H9 (cell line): ENCODE results near the gene CLIC3. TPM values are rescaled to one million over a fixed set of nuclear protein-coding genes. Genes with fewer than 3 reads are reported as not detected.

Experiments used
- DNase-seq: peaks from one replicate; pipeline ENCODE4 v3.0.0-alpha.2; 2017
- H2AFZ ChIP-seq: one replicate; pipeline ENCODE4 v1.6.1; 2013; ENCODE audit warnings: mild to moderate bottlenecking, low read length, control low read depth, moderate library complexity
- H2AK5ac ChIP-seq: 2 replicates; pipeline ENCODE4 v1.6.1; 2013; ENCODE audit warnings: low read length, control low read depth, mixed read lengths; ENCODE audit not compliant: insufficient read length
- H2BK120ac ChIP-seq: one replicate; pipeline ENCODE4 v1.6.1; 2013; ENCODE audit warnings: low read depth, mild to moderate bottlenecking, low read length, control low read depth, inconsistent platforms; ENCODE audit not compliant: poor library complexity, severe bottlenecking
- H2BK12ac ChIP-seq: 2 replicates; pipeline ENCODE4 v1.6.1; 2013; ENCODE audit warnings: low read length, control low read depth, mixed read lengths, low read depth; ENCODE audit not compliant: insufficient read length
- H2BK15ac ChIP-seq: 2 replicates; pipeline ENCODE4 v1.6.1; 2013; ENCODE audit warnings: low read depth, low read length, control low read depth
- H2BK20ac ChIP-seq: one replicate; pipeline ENCODE4 v1.6.1; 2013; ENCODE audit warnings: low read depth, mild to moderate bottlenecking, low read length, control low read depth, inconsistent platforms; ENCODE audit not compliant: poor library complexity, severe bottlenecking
- H2BK5ac ChIP-seq: 2 replicates; pipeline ENCODE4 v1.6.1; 2013; ENCODE audit warnings: low read length, control low read depth, mixed read lengths; ENCODE audit not compliant: insufficient read length
- H3K14ac ChIP-seq: 2 replicates; pipeline ENCODE4 v1.6.1; 2013; ENCODE audit warnings: low read length, control low read depth; ENCODE audit not compliant: insufficient read depth
- H3K18ac ChIP-seq: 2 replicates; pipeline ENCODE4 v1.6.1; 2013; ENCODE audit warnings: low read depth, mild to moderate bottlenecking, mixed read lengths, low read length, control low read depth; ENCODE audit not compliant: insufficient read length
- H3K23ac ChIP-seq: 2 replicates; pipeline ENCODE4 v1.6.1; 2013; ENCODE audit warnings: low read length, control low read depth, mixed read lengths, low read depth; ENCODE audit not compliant: insufficient read length
- H3K23me2 ChIP-seq: 2 replicates; pipeline ENCODE4 v1.6.1; 2013; ENCODE audit warnings: low read depth, mild to moderate bottlenecking, mixed read lengths, low read length, control low read depth; ENCODE audit not compliant: insufficient read length, poor library complexity, severe bottlenecking
- H3K27ac ChIP-seq: 2 replicates; pipeline ENCODE4 v1.5.1; 2013; ENCODE audit warnings: low read length, control low read depth, mixed read lengths, low read depth; ENCODE audit not compliant: insufficient read length
- H3K27me3 ChIP-seq: 2 replicates; pipeline ENCODE4 v1.6.1; 2013; ENCODE audit warnings: low read length, control low read depth, inconsistent platforms; ENCODE audit not compliant: insufficient read depth
- H3K4ac ChIP-seq: 2 replicates; pipeline ENCODE4 v1.6.1; 2013; ENCODE audit warnings: low read depth, mild to moderate bottlenecking, control low read depth, inconsistent platforms, low read length, moderate library complexity
- H3K4me1 ChIP-seq: 2 replicates; pipeline ENCODE4 v1.6.1; 2013; ENCODE audit warnings: low read length, control low read depth, inconsistent platforms; ENCODE audit not compliant: insufficient read depth
- H3K4me2 ChIP-seq: 2 replicates; pipeline ENCODE4 v1.6.1; 2013; ENCODE audit warnings: low read length, control low read depth, mixed read lengths; ENCODE audit not compliant: insufficient read length, insufficient read depth
- H3K56ac ChIP-seq: 2 replicates; pipeline ENCODE4 v1.6.1; 2013; ENCODE audit warnings: low read depth, mild to moderate bottlenecking, mixed read lengths, low read length, control low read depth; ENCODE audit not compliant: insufficient read length
- H3K79me1 ChIP-seq: 2 replicates; pipeline ENCODE4 v1.6.1; 2013; ENCODE audit warnings: low read depth, mild to moderate bottlenecking, moderate library complexity, low read length, control low read depth, inconsistent platforms; ENCODE audit not compliant: insufficient read depth, poor library complexity, severe bottlenecking
- H3K79me2 ChIP-seq: 2 replicates; pipeline ENCODE4 v1.6.1; 2013; ENCODE audit warnings: low read length, control low read depth, inconsistent platforms; ENCODE audit not compliant: insufficient read depth
- H3K9ac ChIP-seq: 2 replicates; pipeline ENCODE4 v1.6.1; 2013; ENCODE audit warnings: low read length, control low read depth, mixed read lengths; ENCODE audit not compliant: insufficient read length; ENCODE audit errors: extremely low read depth
- H3K9me3 ChIP-seq: one replicate; pipeline ENCODE4 v1.6.1; 2013; ENCODE audit warnings: low read depth, low read length, inconsistent platforms; ENCODE audit not compliant: control insufficient read depth
- H3T11ph ChIP-seq: one replicate; pipeline ENCODE4 v1.6.1; 2013; ENCODE audit warnings: mild to moderate bottlenecking, low read length, control low read depth, inconsistent platforms
- H4K20me1 ChIP-seq: one replicate; pipeline ENCODE4 v1.6.1; 2013; ENCODE audit not compliant: control insufficient read depth, insufficient read length, insufficient read depth
- H4K5ac ChIP-seq: 2 replicates; pipeline ENCODE4 v1.6.1; 2013; ENCODE audit warnings: low read depth, mild to moderate bottlenecking, mixed read lengths, low read length, control low read depth; ENCODE audit not compliant: insufficient read length
- H4K8ac ChIP-seq: replicated peaks from 2 replicates; pipeline ENCODE4 v1.6.1; 2013; ENCODE audit warnings: low read length, control low read depth, mixed read lengths, low read depth; ENCODE audit not compliant: insufficient read length
- H4K91ac ChIP-seq: 2 replicates; pipeline ENCODE4 v1.6.1; 2013; ENCODE audit warnings: low read depth, mild to moderate bottlenecking, moderate library complexity, mixed read lengths, low read length, control low read depth; ENCODE audit not compliant: insufficient read length
- H3K27ac Mint-ChIP-seq, 3 experiments: 2 replicates in 2 of 3; 3 replicates in 1 of 3; pipeline ENCODE4 v1.8.0; 2020 to 2021; ENCODE audit warnings: mixed read lengths in 3 of 3, mild to moderate bottlenecking in 1 of 3, moderate library complexity in 1 of 3
- H3K27me3 Mint-ChIP-seq: 2 replicates; pipeline ENCODE4 v1.8.0; 2021; ENCODE audit warnings: low read depth, mild to moderate bottlenecking, moderate library complexity, mixed read lengths
- H3K36me3 Mint-ChIP-seq, 3 experiments: 2 replicates in 2 of 3; 3 replicates in 1 of 3; pipeline ENCODE4 v1.8.0; 2020 to 2021; ENCODE audit warnings: low read depth in 3 of 3, mixed read lengths in 3 of 3; ENCODE audit not compliant: insufficient read depth in 1 of 3
- H3K4me1 Mint-ChIP-seq, 2 experiments: 2 replicates each; pipeline ENCODE4 v1.8.0; 2020; ENCODE audit warnings: mixed read lengths in 2 of 2
- H3K4me3 Mint-ChIP-seq, 2 experiments: 2 replicates in 1 of 2; 3 replicates in 1 of 2; pipeline ENCODE4 v1.8.0; 2020 to 2021; ENCODE audit warnings: mild to moderate bottlenecking in 2 of 2, mixed read lengths in 2 of 2, moderate library complexity in 1 of 2
- H3K9me3 Mint-ChIP-seq, 2 experiments: 2 replicates in 1 of 2; 3 replicates in 1 of 2; pipeline ENCODE4 v1.8.0; 2020; ENCODE audit warnings: mild to moderate bottlenecking in 2 of 2, mixed read lengths in 2 of 2, moderate library complexity in 1 of 2
- WGBS: extraction: QIAGEN DNeasy Blood & Tissue Kit; methylation state at CpG from one replicate; pipeline ENCODE4 v1.1.7; 2013; ENCODE audit warnings: missing lambda C conversion rate, low lambda C conversion rate, mixed read lengths; ENCODE audit not compliant: insufficient read length; ENCODE audit errors: extremely low coverage; 5-methylcytosine and 5-hydroxymethylcytosine counted together
- total RNA-seq: library from RNA; stranded (reverse); gene quantifications from 2 replicates; pipeline ENCODE4 v1.2.1, GENCODE V29; 2021
- TF ChIP-seq, protein P1 (sequence below): fragments of 200-600 bp; sonication (generic); conservative IDR thresholded peaks from 3 replicates; pipeline ENCODE4 v1.8.0; 2021; ENCODE audit warnings: antibody characterized with exemption, mild to moderate bottlenecking

CLIC3 gene
- total RNA-seq, 1 experiment from 2014 or later: 0.31 TPM

DNA sequence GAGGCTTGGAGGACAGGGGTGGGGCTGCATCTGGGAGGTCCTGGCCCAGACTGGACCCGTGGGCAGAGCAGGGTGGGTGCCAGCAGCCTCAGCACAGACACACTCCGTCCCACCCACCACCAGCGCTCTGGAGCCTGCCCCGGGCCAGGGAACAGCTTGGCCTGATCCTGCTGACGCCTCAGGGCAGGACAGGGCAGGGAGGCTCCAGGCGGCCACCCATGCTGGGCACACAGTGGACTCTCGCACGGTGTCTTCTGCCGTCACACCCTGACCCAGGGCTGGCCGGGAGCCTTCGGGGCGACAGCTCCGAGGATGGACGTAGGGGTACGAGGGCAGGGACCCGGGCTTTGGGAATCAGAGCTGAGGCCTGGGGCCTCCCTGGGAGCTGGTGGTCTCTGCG is 27.2 kb downstream of the CLIC3 start:
- H3K56ac ChIP-seq: no peak overlapping the region
- no peak overlapping the region for H2BK5ac ChIP-seq
- no peak for DNase-seq
- H3K4me3 Mint-ChIP-seq: no peak overlapping the region
- no peaks in the 10 kb centered on the region for H3K27me3 ChIP-seq
- 0 out of 2 replicates have a peak overlapping the region, but pooled peaks have one; percentile 16 for H3K14ac ChIP-seq
- H3K4ac ChIP-seq: no peak overlapping the region
- peaks cover 7 to 12% of the 10 kb centered on the region in 2 experiments for H3K4me1 Mint-ChIP-seq
- H3T11ph ChIP-seq: no peak overlapping the region
- no peaks in the 10 kb centered on the region for H3K79me1 ChIP-seq
- no peak overlapping the region for H4K8ac ChIP-seq
- H3K9me3 ChIP-seq: no peaks in the 10 kb centered on the region
- TF ChIP-seq, protein P1, sequence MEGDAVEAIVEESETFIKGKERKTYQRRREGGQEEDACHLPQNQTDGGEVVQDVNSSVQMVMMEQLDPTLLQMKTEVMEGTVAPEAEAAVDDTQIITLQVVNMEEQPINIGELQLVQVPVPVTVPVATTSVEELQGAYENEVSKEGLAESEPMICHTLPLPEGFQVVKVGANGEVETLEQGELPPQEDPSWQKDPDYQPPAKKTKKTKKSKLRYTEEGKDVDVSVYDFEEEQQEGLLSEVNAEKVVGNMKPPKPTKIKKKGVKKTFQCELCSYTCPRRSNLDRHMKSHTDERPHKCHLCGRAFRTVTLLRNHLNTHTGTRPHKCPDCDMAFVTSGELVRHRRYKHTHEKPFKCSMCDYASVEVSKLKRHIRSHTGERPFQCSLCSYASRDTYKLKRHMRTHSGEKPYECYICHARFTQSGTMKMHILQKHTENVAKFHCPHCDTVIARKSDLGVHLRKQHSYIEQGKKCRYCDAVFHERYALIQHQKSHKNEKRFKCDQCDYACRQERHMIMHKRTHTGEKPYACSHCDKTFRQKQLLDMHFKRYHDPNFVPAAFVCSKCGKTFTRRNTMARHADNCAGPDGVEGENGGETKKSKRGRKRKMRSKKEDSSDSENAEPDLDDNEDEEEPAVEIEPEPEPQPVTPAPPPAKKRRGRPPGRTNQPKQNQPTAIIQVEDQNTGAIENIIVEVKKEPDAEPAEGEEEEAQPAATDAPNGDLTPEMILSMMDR: no peak
- H4K20me1 ChIP-seq: no peaks in the 10 kb centered on the region
- H3K9ac ChIP-seq: no peak overlapping the region
- no peak overlapping the region for H2BK120ac ChIP-seq
- no peak overlapping the region for H2BK12ac ChIP-seq
- no peak overlapping the region for H4K5ac ChIP-seq
- WGBS: no CpG with 5 or more reads among the region's 17 CpGs
- no peaks in the 10 kb centered on the region for H3K23me2 ChIP-seq
- H2AFZ ChIP-seq: no peak overlapping the region
- no peak overlapping the region for H3K18ac ChIP-seq
- H3K4me2 ChIP-seq: no peak overlapping the region
- H4K91ac ChIP-seq: no peak overlapping the region
- peaks cover 16% of the 10 kb centered on the region for H3K27me3 Mint-ChIP-seq
- no peaks in the 10 kb centered on the region for H3K79me2 ChIP-seq
- H2BK15ac ChIP-seq: no peak overlapping the region
- H2AK5ac ChIP-seq: no peak overlapping the region
- H2BK20ac ChIP-seq: no peak overlapping the region
- peaks cover 2% of the 10 kb centered on the region; the same call in 1 of the 2 replicates for H3K4me1 ChIP-seq
- H3K9me3 Mint-ChIP-seq: no peaks in the 10 kb centered on the region
- H3K23ac ChIP-seq: no peak overlapping the region
- H3K36me3 Mint-ChIP-seq: no peaks in the 10 kb centered on the region
- no peak overlapping the region for H3K27ac ChIP-seq
- H3K27ac Mint-ChIP-seq: no peak overlapping the region
